ENCODE results near the gene RTRAF.

GRCh38 chr14:51963286-51963685 is 26.1 kb upstream of the RTRAF start:
- no peak for TF ChIP-seq CTCF (IDR thresholded peaks at IDR 0.05; ENCODE audit: control extremely low read depth in 1 of 3, insufficient read depth in 1 of 3, low read depth in 1 of 3, low read length in 3 of 3)
- no peak for TF ChIP-seq EP300 (IDR thresholded peaks at IDR 0.05; ENCODE audit: borderline replicate concordance in 1 of 2, low read depth in 2 of 2, low read length in 2 of 2)
- TF ChIP-seq JUND (IDR thresholded peaks at IDR 0.05; ENCODE audit: low read length), result no peak
- no peak for TF ChIP-seq RAD21 (IDR thresholded peaks at IDR 0.05 in 1 of 2, conservative IDR thresholded peaks at IDR 0.05 in 1 of 2; ENCODE audit: low read depth in 2 of 2, low read length in 2 of 2)
- TF ChIP-seq CBX5 (IDR thresholded peaks at IDR 0.05; ENCODE audit: low read depth, low read length), result no peak
- TF ChIP-seq SIN3A (conservative IDR thresholded peaks at IDR 0.05 in 1 of 2, IDR thresholded peaks at IDR 0.05 in 1 of 2; ENCODE audit: low read depth in 1 of 2, low read length in 2 of 2), result no peak
- TF ChIP-seq KDM1A (IDR thresholded peaks at IDR 0.05; ENCODE audit: borderline replicate concordance, low read length), result no peak
- no peak for TF ChIP-seq NRF1 (IDR thresholded peaks at IDR 0.05; ENCODE audit: low read depth, low read length)
- no peak for TF ChIP-seq HDAC6 (IDR thresholded peaks at IDR 0.05; ENCODE audit: low read depth, low read length)
- TF ChIP-seq EZH2 (IDR thresholded peaks at IDR 0.05; ENCODE audit: low read depth, low read length, severe bottlenecking), result no peak
- no peak for TF ChIP-seq MAFK (IDR thresholded peaks at IDR 0.05; ENCODE audit: low read depth, low read length)
- TF ChIP-seq POLR2AphosphoS5 (IDR thresholded peaks at IDR 0.05; ENCODE audit: low read depth, low read length), result no peak

Measured in H1 (cell line).